K562 (cell line): ENCODE measurements around the gene TRPC1. TPM values are rescaled to one million over a fixed set of nuclear protein-coding genes. Genes with fewer than 3 reads are reported as not detected.
"Not testable (repeated sequence)": the region's sequence is repeated elsewhere in the genome, so short reads cannot be mapped to it uniquely, and the experiment has no call there.

Experiments used
- ATAC-seq: fragments of 200-7000 bp; cut with Tn5 transposase; 3 replicates; pipeline ENCODE4 v1.9.1; 2020; ENCODE audit warnings: moderate library complexity
- BruUV-seq: library from RNA; stranded (reverse); fragments of 400-500 nt; replicated peaks from 2 replicates; lab custom pipeline; 2021; lab: Mats Ljungman, UMichigan
- CTCF ChIA-PET: fragments of 300-600 bp; formaldehyde crosslinking; extraction: SDS; loops from one replicate; lab custom pipeline; 2021; ENCODE audit warnings: low intra/inter-chr PET ratio; lab: Yijun Ruan, JAX
- POLR2A ChIA-PET: fragments of 300-600, 350-650 bp; sonication (Branson Sonifier 250); formaldehyde crosslinking; extraction: SDS; loops from one replicate; lab custom pipeline; 2021; ENCODE audit warnings: antibody characterized with exemption, inconsistent platforms; lab: Yijun Ruan, JAX
- DNase-seq, 4 experiments: peaks; one replicate each; pipeline versions ENCODE4 v3.0.0 to v3.0.0-alpha.2; 2011 to 2018; ENCODE audit warnings: low spot score in 3 of 4, mixed read lengths in 3 of 4; ENCODE audit errors: extremely low read depth in 1 of 4
- FAIRE-seq: peaks from 2 replicates; lab custom pipeline; 2011; peaks lifted over from hg19 to GRCh38; lab: Jason Lieb, UNC
- H2AFZ ChIP-seq: 2 replicates; pipeline ENCODE4 v1.6.0; 2011; ENCODE audit warnings: low read depth, low read length, control low read depth, inconsistent platforms
- H3K27ac ChIP-seq: fragments of 200-600 bp; 3 replicates; pipeline ENCODE4 v1.8.0; 2011; ENCODE audit warnings: low read depth, mild to moderate bottlenecking, control low read depth, inconsistent platforms, low read length, moderate library complexity, mixed read lengths; ENCODE audit errors: extremely low read depth
- H3K27me3 ChIP-seq, 2 experiments: fragments of 300-600 bp in 1 of 2; 2 replicates in 1 of 2; 3 replicates in 1 of 2; pipeline versions ENCODE4 v1.6.0 to v1.8.0; 2011; ENCODE audit warnings: inconsistent platforms in 2 of 2, low read length in 2 of 2, mild to moderate bottlenecking in 1 of 2, mixed read lengths in 1 of 2, moderate library complexity in 1 of 2; ENCODE audit not compliant: control insufficient read depth in 2 of 2, insufficient read depth in 2 of 2
- H3K36me3 ChIP-seq: fragments of 300-600 bp; 3 replicates; pipeline ENCODE4 v1.8.0; 2011; ENCODE audit warnings: mild to moderate bottlenecking, low read length, inconsistent platforms; ENCODE audit not compliant: control insufficient read depth, insufficient read depth
- H3K4me1 ChIP-seq, 2 experiments: fragments of 200-600 bp in 1 of 2; replicated peaks in 1 of 2; 2 replicates in 1 of 2; 3 replicates in 1 of 2; pipeline versions ENCODE4 v1.5.1 to v1.8.0; 2011; ENCODE audit warnings: inconsistent platforms in 2 of 2, low read length in 2 of 2, mild to moderate bottlenecking in 1 of 2, mixed read lengths in 1 of 2, moderate library complexity in 1 of 2; ENCODE audit not compliant: control insufficient read depth in 2 of 2, insufficient read depth in 2 of 2
- H3K4me2 ChIP-seq: 2 replicates; pipeline ENCODE4 v1.6.1; 2011; ENCODE audit warnings: low read length, control low read depth, inconsistent platforms, mixed read lengths; ENCODE audit not compliant: insufficient read depth
- H3K4me3 ChIP-seq: fragments of 200-600 bp; sonication (generic), shearing (Covaris generic); 2 replicates; pipeline ENCODE4 v1.5.1; 2016; ENCODE audit warnings: control low read depth, inconsistent platforms
- H3K79me2 ChIP-seq: fragments of 200-600 bp; 3 replicates; pipeline ENCODE4 v1.8.0; 2011; ENCODE audit warnings: low read length, inconsistent platforms; ENCODE audit not compliant: control insufficient read depth, insufficient read depth
- H3K9ac ChIP-seq, 2 experiments: 2 replicates each; pipeline versions ENCODE4 v1.6.0 to v1.6.1; 2011; ENCODE audit warnings: low read depth in 2 of 2, low read length in 2 of 2, control low read depth in 1 of 2, inconsistent platforms in 1 of 2, mild to moderate bottlenecking in 1 of 2, mixed read lengths in 1 of 2; ENCODE audit not compliant: insufficient read depth in 1 of 2
- H3K9me1 ChIP-seq: one replicate; pipeline ENCODE4 v1.6.0; 2011; ENCODE audit warnings: inconsistent platforms, mild to moderate bottlenecking, low read length, moderate library complexity; ENCODE audit not compliant: control insufficient read depth, insufficient read depth
- H3K9me3 ChIP-seq: replicated peaks from 2 replicates; pipeline ENCODE4 v1.5.1; 2011; ENCODE audit warnings: low read depth, low read length, inconsistent platforms; ENCODE audit not compliant: control insufficient read depth, insufficient read depth
- H4K20me1 ChIP-seq: replicated peaks from 2 replicates; pipeline ENCODE4 v1.6.1; 2011; ENCODE audit warnings: low read length, inconsistent platforms, mixed read lengths; ENCODE audit not compliant: control insufficient read depth, insufficient read depth
- BCOR ChIP-seq: fragments of 450-650 bp; IDR thresholded peaks from 2 replicates; pipeline ENCODE4 v1.6.1; 2016
- CBX8 ChIP-seq: fragments of 200-600 bp; sonication (generic); IDR thresholded peaks from 2 replicates; pipeline ENCODE4 v1.6.1; 2012; ENCODE audit warnings: borderline replicate concordance, mixed run types, low read depth, mild to moderate bottlenecking, moderate library complexity, mixed read lengths, low read length, control low read depth, inconsistent platforms; ENCODE audit not compliant: poor library complexity, severe bottlenecking; ENCODE audit errors: extremely low read depth
- KDM1A ChIP-seq, 2 experiments: fragments of 450-650 bp; IDR thresholded peaks; 2 replicates each; pipeline ENCODE4 v1.6.1; 2016; ENCODE audit warnings: mild to moderate bottlenecking in 2 of 2
- RBM25 ChIP-seq: fragments of 200-400 bp; formaldehyde crosslinking; IDR thresholded peaks from 2 replicates; pipeline ENCODE4 v1.6.1; 2018; ENCODE audit warnings: low read length, low read depth, moderate library complexity; ENCODE audit not compliant: severe bottlenecking
- SMARCA5 ChIP-seq: fragments of 450-650 bp; IDR thresholded peaks from 2 replicates; pipeline ENCODE4 v1.6.1; 2016
- ZNF146 ChIP-seq: IDR thresholded peaks from one replicate; pipeline ENCODE4 v1.6.1; 2018; ENCODE audit warnings: missing compliant biosample characterization; ENCODE audit not compliant: unreplicated experiment
- WGBS: fragments of 100-300 bp; shearing (Covaris generic); methylation state at CpG from one replicate; pipeline ENCODE4 v1.1.6; 2016; ENCODE audit warnings: low coverage, mixed read lengths; ENCODE audit not compliant: insufficient coverage; ENCODE audit errors: missing lambda C conversion rate; 5-methylcytosine and 5-hydroxymethylcytosine counted together
- in situ Hi-C: fragments of 300-500 bp; cut with MboI; formaldehyde crosslinking; loops from 4 replicates; pipeline ENCODE4 v1.15.0; 2018; ENCODE audit warnings: inconsistent platforms, mixed read lengths
- intact Hi-C: fragments of 100-400 bp; cut with micrococcal nuclease; formaldehyde crosslinking; loops from 2 replicates; pipeline ENCODE4 v1.14.2; 2022
- polyA plus RNA-seq, 8 experiments: library from polyadenylated mRNA; depleted of rRNA in 4 of 8; stranded (reverse) in 5 of 8; unstranded in 3 of 8; fragments of >200 nt; fragmentation: Nextera tagmentation in 2 of 8; fragmentation: Illumina TruSeq in 1 of 8; extraction: Ambion mirVana in 2 of 8; extraction: Trizol in 1 of 8; gene quantifications; 2 replicates each; pipeline versions ENCODE4 v1.2.1 to v1.2.3, GENCODE V29; 2011 to 2014; ENCODE audit warnings: inconsistent platforms in 1 of 8, missing spikeins in 1 of 8
- total RNA-seq, 7 experiments: library from RNA; depleted of rRNA in 6 of 7; stranded (reverse); fragments of >200 nt in 6 of 7; fragmentation: Illumina TruSeq in 2 of 7; extraction: Trizol in 2 of 7; gene quantifications; 2 replicates each; pipeline versions ENCODE4 v1.2.1 to v1.2.3, GENCODE V29; 2011 to 2021; ENCODE audit warnings: low replicate concordance in 1 of 7

Gene TRPC1
- total and polyA plus RNA-seq, 9 of the 15 experiments (the other 6 are each of a cell fraction or from before 2014, with no cell fraction given), result 1.4 to 6.5 (median 3.0) TPM

DNA sequence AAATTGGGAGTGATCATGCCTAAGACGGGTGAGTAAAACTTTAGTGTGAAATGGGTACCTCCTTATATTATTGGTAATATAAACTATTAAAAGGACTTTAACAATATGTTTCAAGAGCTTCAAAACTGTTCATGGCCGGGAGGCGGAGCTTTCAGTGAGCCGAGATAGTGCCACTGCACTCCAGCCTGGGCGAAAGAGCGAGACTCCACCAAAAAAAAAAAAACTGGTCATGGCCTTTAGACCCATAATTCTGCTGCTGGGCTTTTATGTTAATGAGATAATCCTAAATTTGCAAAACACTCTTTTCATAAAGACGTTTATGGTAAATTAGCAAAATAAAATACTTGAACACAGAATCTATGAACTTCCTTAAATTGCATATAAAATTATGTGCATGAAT is 22.8 kb downstream of the TRPC1 start:
- no peaks in the 10 kb centered on the region for H3K27me3 ChIP-seq
- no peak overlapping the region for H3K9ac ChIP-seq
- no peak for TF ChIP-seq CBX8
- TF ChIP-seq, all 486 proteins: peak for 0
- ChIA-PET POLR2A (no interaction called here), CTCF (no interaction called here)
- intact Hi-C loops (no loop called here), in situ Hi-C loops (no loop called here)
- no peak overlapping the region for H3K4me2 ChIP-seq
- FAIRE-seq, result no peak
- H3K36me3 ChIP-seq, result peaks cover 7% of the 10 kb centered on the region; the same call in 2 of the 3 replicates
- no peaks in the 10 kb centered on the region for H4K20me1 ChIP-seq
- DNase-seq, result no peak
- H3K27ac ChIP-seq, result no peak overlapping the region
- no peaks in the 10 kb centered on the region for H3K9me1 ChIP-seq
- no peaks in the 10 kb centered on the region for H3K4me1 ChIP-seq
- 63% methylated on average over 7 of the region's 7 CpGs for WGBS
- H3K9me3 ChIP-seq, result no peaks in the 10 kb centered on the region
- ATAC-seq, result no peak
- no peak overlapping the region for H3K4me3 ChIP-seq
- H3K79me2 ChIP-seq, result no peaks in the 10 kb centered on the region
- no TSS peak for BruUV-seq
- H2AFZ ChIP-seq, result no peak overlapping the region

DNA sequence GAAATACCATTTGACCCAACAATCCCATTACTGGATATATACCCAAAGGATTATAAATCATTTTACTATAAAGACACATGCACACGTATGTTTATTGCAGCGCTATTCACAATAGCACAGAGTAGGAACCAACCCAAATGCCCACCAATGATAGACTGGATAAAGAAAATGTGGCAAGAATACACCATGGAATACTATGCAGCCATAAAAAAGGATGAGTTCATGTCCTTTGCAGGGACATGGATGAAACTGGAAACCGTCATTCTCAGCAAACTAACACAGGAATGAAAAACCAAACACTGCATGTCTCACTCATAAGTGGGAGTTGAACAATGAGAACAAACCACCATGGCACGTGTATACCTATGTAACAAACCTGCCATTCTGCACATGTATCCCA is 26.7 kb downstream of the TRPC1 start:
- H3K9ac ChIP-seq, H3K4me3 ChIP-seq, FAIRE-seq, ATAC-seq, intact Hi-C loops, H3K36me3 ChIP-seq, POLR2A ChIA-PET: not testable (repeated sequence)
- TF ChIP-seq RBM25 (peak; percentile 25), BCOR (peak; percentile 58; the same call in 1 of the 2 replicates), ZNF146 (CRISPR knock-in tag) (peak; percentile 97), KDM1A (IDR thresholded peaks at IDR 0.05) (peak; percentile 15 to 33; a peak in 1 of 4 replicates), SMARCA5 (0 out of 2 replicates have a peak, but pooled peaks have one; percentile 35)
- TF ChIP-seq, all 486 proteins: peak for 5; not testable (repeated sequence) for 481
- BruUV-seq, H3K9me3 ChIP-seq, DNase-seq, CTCF ChIA-PET, H2AFZ ChIP-seq, H3K27me3 ChIP-seq, in situ Hi-C loops, H4K20me1 ChIP-seq, H3K79me2 ChIP-seq, H3K4me1 ChIP-seq, H3K9me1 ChIP-seq, H3K27ac ChIP-seq, H3K4me2 ChIP-seq: not testable (repeated sequence)
- WGBS, result 44% methylated on average over 4 of the region's 4 CpGs

DNA sequence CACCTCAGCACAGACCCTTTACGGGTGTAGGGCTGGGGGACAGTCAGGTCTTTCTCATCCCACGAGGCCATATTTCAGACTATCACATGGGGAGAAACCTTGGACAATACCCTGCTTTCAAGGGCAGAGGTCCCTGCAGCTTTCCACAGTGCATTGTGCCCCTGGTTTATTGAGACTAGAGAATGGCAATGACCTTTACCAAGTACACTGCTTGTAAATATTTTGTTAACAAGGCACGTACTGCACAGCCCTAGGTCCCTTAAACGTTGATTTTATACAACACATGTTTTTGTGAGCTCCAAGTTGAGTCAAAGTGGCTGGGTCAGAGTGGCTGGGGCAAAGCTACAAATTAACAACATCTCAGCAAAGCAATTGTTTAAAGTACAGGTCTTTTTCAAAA is 28.8 kb downstream of the TRPC1 start:
- H4K20me1 ChIP-seq, H3K9ac ChIP-seq, H3K9me3 ChIP-seq, H3K4me3 ChIP-seq, H2AFZ ChIP-seq, H3K79me2 ChIP-seq, H3K9me1 ChIP-seq, H3K4me1 ChIP-seq, FAIRE-seq, DNase-seq, CTCF ChIA-PET, H3K27ac ChIP-seq, BruUV-seq, intact Hi-C loops, H3K4me2 ChIP-seq, POLR2A ChIA-PET, H3K36me3 ChIP-seq, H3K27me3 ChIP-seq, in situ Hi-C loops, ATAC-seq: not testable (repeated sequence)
- 24% methylated on average over 4 of the region's 4 CpGs for whole genome bisulfite sequencing
